Coronary artery (tissue), 2 donors: Measurements from ENCODE around the gene SRI.
"Not testable (repeated sequence)": the region's sequence is repeated elsewhere in the genome, so short reads cannot be mapped to it uniquely, and the experiment has no call there.

ENCODE experiments used
- DNase-seq: peaks from one replicate; pipeline ENCODE4 v3.0.0-alpha.2; 2017; ENCODE audit warnings: low spot score
- H3K27ac ChIP-seq, 2 donors: fragments of 200-600 bp; sonication (generic); one replicate each; pipeline ENCODE4 v1.5.1; 2016 to 2019
- H3K4me3 ChIP-seq: fragments of 200-600 bp; sonication (generic); 2 replicates; pipeline ENCODE4 v1.5.1; 2016; ENCODE audit warnings: mild to moderate bottlenecking, moderate library complexity
- CTCF ChIP-seq: fragments of 200-600 bp; sonication (generic); IDR thresholded peaks from one replicate; pipeline ENCODE4 v1.5.1; 2019; ENCODE audit warnings: antibody characterized with exemption

SRI gene

GRCh38 chr7:88219781-88220747 is at the start of gene SRI:
Gene SRI (minus strand): TSS chr7:88220038. CDS start chr7:88220026, 12 bp downstream.
- peak; percentile 88 for DNase-seq
- peak; percentile 95 for TF ChIP-seq CTCF
- Histone ChIP-seq H3K27ac (peak within 1 kb of the TSS; percentile 87 to 96), H3K4me3 (peak within 1 kb of the TSS; percentile 85)

- Histone ChIP-seq H3K4me3 (no peak overlapping the region), H3K27ac (no peak overlapping the region)
- DNase-seq, result no peak
- TF ChIP-seq CTCF, result no peak
Observed at GRCh38 chr7:88269586-88269985, 49.7 kb upstream of the SRI start.

- H3K27ac ChIP-seq, result no peak overlapping the region
- TF ChIP-seq CTCF, result no peak
- no peak for DNase-seq
Observed at GRCh38 chr7:88268858-88269257, 49.0 kb upstream of the SRI start.

GRCh38 chr7:88268051-88268450 is 48.2 kb upstream of the SRI start:
- no peak for TF ChIP-seq CTCF
- Histone ChIP-seq H3K4me3 (no peak overlapping the region), H3K27ac (no peak overlapping the region)
- no peak for DNase-seq

More at GRCh38 chr7:88268858-88269257, 49.0 kb upstream of the SRI start:
- no peak overlapping the region for H3K4me3 ChIP-seq

GRCh38 chr7:88267421-88267820 is 47.6 kb upstream of the SRI start:
- no peak overlapping the region for H3K27ac ChIP-seq
- no peak for DNase-seq
- no peak overlapping the region for H3K4me3 ChIP-seq
- TF ChIP-seq CTCF, result no peak

GRCh38 chr7:88264987-88265386 is 45.1 kb upstream of the SRI start:
- not testable (repeated sequence) for H3K27ac ChIP-seq, DNase-seq, H3K4me3 ChIP-seq

GRCh38 chr7:88262562-88262961 is 42.7 kb upstream of the SRI start:
- Histone ChIP-seq H3K27ac (no peak overlapping the region), H3K4me3 (no peak overlapping the region)
- DNase-seq, result no peak
- no peak for TF ChIP-seq CTCF
